ENCODE data around the gene STAB2.
A peak's percentile ranks its signal among the peaks of the same experiment; 100 is the strongest.

STAB2 gene

DNA sequence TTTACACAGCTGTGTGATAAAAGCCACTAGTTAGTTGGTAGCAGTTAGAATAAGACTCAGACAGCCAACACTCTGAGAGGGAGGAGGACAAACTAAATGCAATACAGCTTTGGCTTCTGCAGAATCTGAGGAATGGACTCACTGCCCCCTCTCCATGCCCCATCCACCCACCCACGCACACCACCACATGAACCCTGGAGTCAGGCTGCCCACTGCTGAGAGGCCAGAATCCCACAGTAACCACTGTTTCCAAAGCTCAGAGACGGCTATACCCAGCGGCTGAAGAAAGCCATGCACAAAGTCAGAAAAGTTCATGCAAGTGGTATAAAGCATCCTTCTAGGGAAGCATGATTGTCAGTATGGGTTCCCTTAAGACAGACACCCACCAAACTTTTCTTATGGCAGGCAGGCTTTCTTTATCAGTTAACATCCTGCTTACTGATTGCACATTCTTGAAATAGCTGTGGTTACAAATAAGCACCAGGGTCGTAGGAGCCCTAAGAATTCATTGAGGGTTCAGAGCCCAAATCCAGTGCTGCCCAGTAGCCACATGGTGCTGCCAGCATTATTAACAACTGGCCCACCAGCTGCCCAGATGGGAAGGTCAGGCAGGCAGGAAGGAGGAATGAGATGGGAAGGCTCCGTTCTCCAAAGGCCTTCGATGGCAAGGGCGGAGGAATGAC is 192.5 kb downstream of the STAB2 start:
- no peak for TF ChIP-seq CTCF (IDR thresholded peaks at IDR 0.05; ENCODE audit: low read depth, low read length, missing control alignments)
- in situ Hi-C loops (cut with HindIII; ENCODE audit: low pct_ligation_motif_present, low sequenced_read_pairs) = no loop called here
- Histone ChIP-seq H3K36me3 (replicated peaks) (peaks cover 9% of the 10 kb centered on the region), H3K27me3 (replicated peaks) (no peaks in the 10 kb centered on the region), H3K4me3 (ENCODE audit: low read depth, low read length) (no peak overlapping the region), H3K27ac (peak overlapping the region; percentile 32)
- peak; percentile 37 for DNase-seq

DNA sequence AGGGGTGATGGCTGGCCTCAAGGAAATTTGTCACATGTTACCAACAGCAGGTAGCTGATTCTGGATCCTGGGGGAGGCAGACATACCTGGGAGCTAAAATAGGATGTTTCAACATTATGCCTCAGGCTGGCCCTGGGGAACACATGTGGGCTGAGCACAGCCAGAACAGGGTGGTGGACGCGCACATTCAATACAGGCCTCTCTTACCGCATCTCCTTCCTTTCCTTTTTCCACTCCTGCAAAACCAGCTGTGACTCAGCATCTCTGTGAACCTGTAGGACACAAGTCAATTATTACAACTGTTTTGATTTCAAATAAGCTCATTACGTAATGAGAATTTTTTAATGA is 193.0 kb downstream of the STAB2 start:
- no peak for TF ChIP-seq CTCF (IDR thresholded peaks at IDR 0.05; ENCODE audit: low read depth, low read length, missing control alignments)
- H3K27me3 ChIP-seq (replicated peaks) = no peaks in the 10 kb centered on the region
- DNase-seq = peak; percentile 33
- peak overlapping the region; percentile 32 for H3K27ac ChIP-seq
- no peak overlapping the region for H3K4me3 ChIP-seq (ENCODE audit: low read depth, low read length)
- H3K36me3 ChIP-seq (replicated peaks) = peaks cover 14% of the 10 kb centered on the region
- in situ Hi-C loops (cut with HindIII; ENCODE audit: low pct_ligation_motif_present, low sequenced_read_pairs) = no loop called here

DNA sequence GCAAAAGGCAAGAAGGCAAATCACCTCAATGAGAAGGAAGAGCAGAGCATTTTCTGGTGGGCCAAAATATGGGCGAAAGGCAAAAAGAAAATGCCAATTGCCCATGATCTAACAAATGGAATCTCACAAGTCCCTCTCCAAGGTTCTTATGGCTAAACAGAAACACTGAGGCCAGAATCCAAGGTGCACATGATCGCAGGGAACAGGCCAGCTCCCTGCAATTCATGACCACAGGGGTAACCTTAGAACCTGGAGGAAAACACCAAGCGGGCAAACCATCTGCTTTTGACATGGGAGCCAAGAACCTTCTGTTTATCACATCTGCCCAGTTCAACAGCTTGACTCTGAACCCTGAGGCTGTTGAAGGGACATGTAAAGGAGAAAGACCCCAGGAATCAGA is 193.9 kb downstream of the STAB2 start:
- peaks cover 16% of the 10 kb centered on the region for H3K36me3 ChIP-seq (replicated peaks)
- no peak overlapping the region for H3K4me3 ChIP-seq (ENCODE audit: low read depth, low read length)
- in situ Hi-C loops (cut with HindIII; ENCODE audit: low pct_ligation_motif_present, low sequenced_read_pairs) = no loop called here
- no peak for TF ChIP-seq CTCF (IDR thresholded peaks at IDR 0.05; ENCODE audit: low read depth, low read length, missing control alignments)
- H3K27me3 ChIP-seq (replicated peaks) = no peaks in the 10 kb centered on the region
- no peak overlapping the region for H3K27ac ChIP-seq
- DNase-seq = no peak

DNA sequence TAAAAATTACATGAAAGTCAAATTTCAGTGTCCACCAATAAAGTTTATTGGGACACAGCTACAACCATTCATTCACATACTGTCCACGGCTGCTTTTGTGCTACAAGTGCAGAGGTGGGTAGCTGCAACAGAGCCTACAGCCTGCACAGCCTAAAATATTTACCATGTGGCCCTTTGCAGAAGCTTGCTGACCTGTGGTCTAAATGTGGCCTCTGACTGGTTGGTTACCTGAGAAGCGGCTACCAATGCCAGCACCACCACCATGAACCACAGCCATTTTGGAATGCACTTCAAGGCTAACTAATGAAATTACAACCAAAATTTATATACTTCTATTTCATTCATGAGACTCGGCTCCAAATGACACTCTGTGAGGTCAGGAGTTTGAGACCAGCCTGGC is 195.3 kb downstream of the STAB2 start:
- no peak for TF ChIP-seq CTCF (IDR thresholded peaks at IDR 0.05; ENCODE audit: low read depth, low read length, missing control alignments)
- Histone ChIP-seq H3K27me3 (replicated peaks) (no peaks in the 10 kb centered on the region), H3K36me3 (replicated peaks) (peaks cover 16% of the 10 kb centered on the region), H3K4me3 (ENCODE audit: low read depth, low read length) (no peak overlapping the region), H3K27ac (no peak overlapping the region)
- DNase-seq = no peak
- in situ Hi-C loops (cut with HindIII; ENCODE audit: low pct_ligation_motif_present, low sequenced_read_pairs) = no loop called here

GRCh38 chr12:103783744-103784664 is 196.9 kb downstream of the STAB2 start:
- no peak overlapping the region for H3K4me3 ChIP-seq (ENCODE audit: low read depth, low read length)
- peaks cover 13% of the 10 kb centered on the region for H3K36me3 ChIP-seq (replicated peaks)
- in situ Hi-C loops (cut with HindIII; ENCODE audit: low pct_ligation_motif_present, low sequenced_read_pairs) = no loop called here
- no peak overlapping the region for H3K27ac ChIP-seq
- DNase-seq = no peak
- H3K27me3 ChIP-seq (replicated peaks) = no peaks in the 10 kb centered on the region
- TF ChIP-seq CTCF (IDR thresholded peaks at IDR 0.05; ENCODE audit: low read depth, low read length, missing control alignments) = no peak
